Esophagus (tissue), 2 donors: Measurements from ENCODE around the gene PUM2. TPM values are rescaled to one million over a fixed set of nuclear protein-coding genes. Genes with fewer than 3 reads are reported as not detected.
"Not testable (repeated sequence)": the region's sequence is repeated elsewhere in the genome, so short reads cannot be mapped to it uniquely, and the experiment has no call there.

Source experiments
- H3K27ac ChIP-seq, 2 donors: one replicate each; pipeline ENCODE4 v1.5.1; 2013; ENCODE audit warnings: low read depth in 2 of 2, mild to moderate bottlenecking in 2 of 2, inconsistent platforms in 1 of 2, low read length in 1 of 2, moderate library complexity in 1 of 2
- H3K27me3 ChIP-seq, 2 donors: one replicate each; pipeline ENCODE4 v1.6.1; 2013; ENCODE audit warnings: low read length in 2 of 2, control low read depth in 1 of 2, mild to moderate bottlenecking in 1 of 2; ENCODE audit not compliant: insufficient read depth in 2 of 2, control insufficient read depth in 1 of 2
- H3K36me3 ChIP-seq, 2 donors: one replicate each; pipeline ENCODE4 v1.6.1; 2013; ENCODE audit warnings: low read length in 1 of 2; ENCODE audit not compliant: control insufficient read depth in 2 of 2, insufficient read depth in 2 of 2
- H3K4me1 ChIP-seq, 2 donors: one replicate each; pipeline ENCODE4 v1.6.1; 2013; ENCODE audit warnings: low read length in 1 of 2; ENCODE audit not compliant: control insufficient read depth in 2 of 2, insufficient read depth in 2 of 2
- H3K4me3 ChIP-seq, 2 donors: one replicate each; pipeline ENCODE4 v1.5.1; 2013; ENCODE audit warnings: low read length in 2 of 2, mild to moderate bottlenecking in 2 of 2, low read depth in 1 of 2, moderate library complexity in 1 of 2
- H3K9me3 ChIP-seq, 2 donors: one replicate each; pipeline ENCODE4 v1.6.1; 2013; ENCODE audit warnings: mild to moderate bottlenecking in 2 of 2, low read depth in 1 of 2, low read length in 1 of 2, moderate library complexity in 1 of 2; ENCODE audit not compliant: control insufficient read depth in 2 of 2, insufficient read depth in 1 of 2
- WGBS, 2 donors: extraction: QIAGEN DNeasy Blood & Tissue Kit; methylation state at CpG; one replicate each; pipeline ENCODE4 v1.1.7; 2013; 5-methylcytosine and 5-hydroxymethylcytosine counted together
- polyA plus RNA-seq, 2 donors: library from polyadenylated mRNA; stranded (reverse); fragments of 200-250 nt; gene quantifications; one replicate each; pipeline ENCODE4 v1.2.3, GENCODE V29; 2013
- donor health status: healthy with polysubstance abuse.
- donor health status: Bipolar disorder and iron deficiency.

PUM2 gene
- polyA plus RNA-seq, 2 donors, result 19.6 to 23.3 TPM

DNA sequence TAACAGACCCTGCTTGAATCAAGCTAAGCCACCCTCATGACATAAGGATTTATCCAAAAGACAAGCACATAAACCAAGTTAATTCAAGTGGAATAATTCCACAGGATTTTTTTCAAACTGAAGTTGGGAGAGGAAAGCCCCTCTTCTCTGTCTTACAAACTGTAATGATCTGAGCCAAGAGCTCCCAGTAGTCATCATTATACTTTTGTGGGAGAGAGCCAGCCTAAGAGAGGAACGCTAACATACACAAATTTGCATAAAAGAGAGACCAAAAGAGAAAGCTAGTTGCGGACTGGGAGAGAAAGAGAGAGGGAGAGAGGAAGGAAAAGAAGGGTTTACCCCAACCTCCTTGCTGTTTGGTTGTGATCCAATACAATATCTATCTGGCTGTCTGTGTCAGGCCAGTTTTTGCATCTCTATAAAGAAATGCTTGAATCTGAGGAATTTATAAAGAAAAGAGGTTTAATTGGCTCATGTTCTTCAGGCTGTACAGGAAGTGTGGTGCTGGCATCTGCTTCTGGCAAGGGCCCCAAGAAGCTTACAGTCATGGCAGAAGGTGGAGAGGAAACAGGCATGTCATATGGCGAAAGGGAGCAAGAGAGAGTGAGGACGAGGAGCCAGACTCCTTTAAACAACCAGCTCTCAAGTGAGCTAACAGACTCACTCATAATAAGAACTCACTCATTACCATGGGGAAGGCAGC lies 20.8 kb upstream of the PUM2 start:
- peak overlapping the region; percentile 31 for H3K27ac ChIP-seq

DNA sequence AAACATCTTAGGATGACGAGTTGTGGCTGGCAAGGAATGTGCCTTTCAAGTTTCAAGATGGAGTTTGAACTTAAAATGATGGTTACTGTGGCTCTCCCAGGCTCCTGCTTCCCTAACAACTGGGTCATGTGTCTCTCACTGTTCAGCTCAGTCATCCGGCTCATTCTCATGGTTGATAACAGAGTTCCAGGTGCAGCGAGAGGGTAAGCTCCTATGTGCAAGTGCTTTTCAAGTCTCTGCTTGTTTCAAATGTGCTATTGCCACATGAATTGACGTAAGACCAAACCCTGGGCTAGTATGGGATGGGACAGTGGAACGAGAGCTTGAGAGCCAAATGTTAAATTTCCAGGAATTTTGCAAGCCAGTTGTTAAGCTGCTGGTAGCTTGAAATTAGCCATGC lies 19.5 kb upstream of the PUM2 start:
- no peaks in the 10 kb centered on the region for H3K4me1 ChIP-seq

More for the DNA sequence above, 20.8 kb upstream of the PUM2 start:
- Histone ChIP-seq H3K36me3 (no peaks in the 10 kb centered on the region), H3K4me1 (no peaks in the 10 kb centered on the region), H3K9me3 (no peaks in the 10 kb centered on the region), H3K27me3 (no peaks in the 10 kb centered on the region), H3K4me3 (peak overlapping the region in 1 of 2 donors; percentile 19)
- WGBS, 2 donors, result 38 to 48% methylated on average over 4 of the region's 4 CpGs

DNA sequence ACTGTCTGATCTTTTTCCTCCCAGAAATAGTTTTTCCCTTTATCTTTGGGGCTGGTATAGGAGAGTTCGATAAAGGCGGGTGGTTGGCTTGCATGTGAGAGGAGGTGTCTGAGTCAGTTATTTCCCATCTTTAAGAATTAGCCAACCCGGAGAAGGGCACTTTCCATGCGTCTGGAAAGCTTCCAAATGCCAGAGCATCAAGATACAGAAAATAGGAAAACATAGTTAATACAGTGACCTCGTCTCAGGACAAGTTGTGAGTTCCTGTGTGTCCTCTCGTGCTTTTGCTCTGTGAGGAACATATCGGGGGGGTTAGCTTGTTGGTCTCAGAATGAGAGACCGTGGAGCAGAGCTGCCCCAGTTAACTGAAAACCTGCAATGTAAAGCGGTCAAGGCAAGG lies 18.7 kb upstream of the PUM2 start:
- no peak overlapping the region for H3K4me3 ChIP-seq
- no peaks in the 10 kb centered on the region for H3K27me3 ChIP-seq
- H3K4me1 ChIP-seq, result no peaks in the 10 kb centered on the region
- no peaks in the 10 kb centered on the region for H3K9me3 ChIP-seq
- H3K27ac ChIP-seq, result peak overlapping the region in 1 of 2 donors; percentile 48
- H3K36me3 ChIP-seq, result no peaks in the 10 kb centered on the region
- WGBS, 2 donors, result 76 to 79% methylated on average over 9 of the region's 9 CpGs

More for the DNA sequence above, 19.5 kb upstream of the PUM2 start:
- Histone ChIP-seq H3K36me3 (no peaks in the 10 kb centered on the region), H3K4me3 (no peak overlapping the region), H3K9me3 (no peaks in the 10 kb centered on the region), H3K27me3 (no peaks in the 10 kb centered on the region), H3K27ac (peak overlapping the region; percentile 24 to 38)
- WGBS, 2 donors, result 36 to 38% methylated on average over 5 of the region's 5 CpGs

DNA sequence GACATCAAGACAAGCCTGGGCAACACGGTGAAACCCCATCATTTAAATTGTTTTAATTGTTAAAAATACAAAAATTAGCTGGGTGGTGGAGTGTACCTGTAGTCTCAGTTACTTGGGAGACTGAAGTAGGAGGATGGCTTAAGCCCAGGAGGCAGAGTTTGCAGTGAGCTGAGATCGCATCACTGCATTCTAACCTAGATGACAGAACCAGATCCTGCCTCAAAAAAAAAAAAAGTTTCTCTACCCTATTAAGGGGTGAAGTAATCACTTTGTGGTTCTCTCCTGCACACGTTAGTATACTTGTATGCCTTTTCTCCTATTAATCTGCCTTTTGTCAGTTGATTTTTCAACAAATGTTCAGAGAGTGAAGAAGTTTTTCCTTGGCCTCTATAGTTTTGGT lies 18.1 kb upstream of the PUM2 start:
- H3K9me3 ChIP-seq, result no peaks in the 10 kb centered on the region
- H3K4me1 ChIP-seq, result no peaks in the 10 kb centered on the region
- H3K4me3 ChIP-seq, result no peak overlapping the region
- no peaks in the 10 kb centered on the region for H3K27me3 ChIP-seq
- no peaks in the 10 kb centered on the region for H3K36me3 ChIP-seq
- WGBS, 2 donors, result 78 to 81% methylated on average over 3 of the region's 3 CpGs
- H3K27ac ChIP-seq, result no peak overlapping the region

DNA sequence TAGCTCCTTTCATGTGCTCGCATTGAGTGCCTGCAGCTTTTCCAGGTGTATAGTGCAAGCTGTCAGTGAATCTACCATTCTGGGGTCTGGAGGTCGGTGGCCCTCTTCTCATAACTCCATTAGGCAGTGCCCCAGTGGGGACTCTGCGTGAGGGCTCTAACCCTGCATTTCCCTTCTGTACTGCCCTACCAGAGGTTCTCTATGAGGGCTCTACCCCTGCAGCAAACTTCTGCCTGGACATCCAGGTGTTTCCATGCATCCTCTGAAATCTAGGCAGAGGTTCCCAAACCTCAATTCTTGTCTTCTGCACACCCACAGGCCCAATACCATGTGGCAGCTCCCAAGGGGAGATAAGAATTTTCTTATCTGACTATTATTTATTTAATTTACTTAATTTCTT lies 17.3 kb upstream of the PUM2 start:
- H3K9me3 ChIP-seq, H3K36me3 ChIP-seq, H3K4me1 ChIP-seq, H3K27ac ChIP-seq, H3K4me3 ChIP-seq, H3K27me3 ChIP-seq: not testable (repeated sequence)
- WGBS, 2 donors, result 89 to 98% methylated on average over 3 of the region's 3 CpGs

DNA sequence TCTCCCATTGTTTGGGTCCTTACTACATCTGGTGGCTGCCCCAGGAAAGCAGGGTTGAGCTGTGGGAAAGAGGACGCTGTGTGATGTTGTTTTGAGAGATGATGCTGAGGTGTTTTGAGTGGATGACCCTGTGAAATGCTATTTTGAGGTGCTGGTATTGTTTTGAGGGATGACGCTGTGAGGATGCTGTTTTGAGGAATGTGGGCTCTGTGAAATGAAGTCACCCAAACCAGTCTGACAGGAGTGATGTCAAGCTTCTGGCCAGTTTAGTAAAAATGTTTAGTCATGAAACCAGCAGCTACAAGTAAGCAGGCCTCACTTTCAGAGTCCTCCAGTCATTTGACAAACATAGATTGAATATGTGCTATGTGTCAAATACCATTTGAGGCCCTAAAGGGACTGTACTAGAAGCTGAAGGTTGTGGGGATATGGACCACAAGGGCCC lies 16.1 kb upstream of the PUM2 start:
- peak overlapping the region; percentile 47 to 48 for H3K27ac ChIP-seq
- WGBS, 2 donors, result 55 to 72% methylated on average over 2 of the region's 2 CpGs
- H3K4me1 ChIP-seq, result no peaks in the 10 kb centered on the region

DNA sequence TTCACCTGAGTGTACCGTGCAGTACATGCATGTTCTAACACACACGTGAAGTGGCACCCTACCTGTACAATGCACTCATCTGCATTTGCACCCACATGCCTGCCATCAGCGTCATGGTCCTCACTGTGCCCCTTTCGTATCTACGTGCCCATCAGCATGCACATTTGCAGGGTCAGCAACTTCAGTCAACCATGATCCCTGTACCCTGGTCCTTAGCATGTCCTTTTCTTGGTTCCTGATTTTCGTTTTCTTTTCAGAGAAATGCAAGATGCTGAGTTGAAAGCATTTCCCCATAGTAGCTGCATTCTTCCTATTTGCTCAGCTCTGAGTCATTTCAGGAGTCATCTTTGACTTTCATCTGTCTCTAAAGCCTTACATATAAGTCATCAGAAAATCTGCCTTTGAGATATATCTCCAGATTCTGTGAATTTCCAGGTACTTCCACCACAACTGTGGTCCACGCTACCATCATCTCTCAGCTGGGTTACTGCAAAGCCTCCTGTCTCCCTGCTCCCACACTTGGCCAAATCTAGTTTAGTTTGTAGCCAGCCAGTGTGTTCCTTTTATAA lies 14.7 kb upstream of the PUM2 start:
- no peaks in the 10 kb centered on the region for H3K4me1 ChIP-seq
- 73 to 79% methylated on average over 7 of the region's 7 CpGs for WGBS, 2 donors
- no peaks in the 10 kb centered on the region for H3K27me3 ChIP-seq
- no peaks in the 10 kb centered on the region for H3K9me3 ChIP-seq
- peak overlapping the region in 1 of 2 donors; percentile 17 for H3K27ac ChIP-seq
- H3K4me3 ChIP-seq, result no peak overlapping the region
- H3K36me3 ChIP-seq, result no peaks in the 10 kb centered on the region

More for the DNA sequence above, 16.1 kb upstream of the PUM2 start:
- Histone ChIP-seq H3K27me3 (no peaks in the 10 kb centered on the region), H3K9me3 (no peaks in the 10 kb centered on the region), H3K4me3 (no peak overlapping the region), H3K36me3 (no peaks in the 10 kb centered on the region)

DNA sequence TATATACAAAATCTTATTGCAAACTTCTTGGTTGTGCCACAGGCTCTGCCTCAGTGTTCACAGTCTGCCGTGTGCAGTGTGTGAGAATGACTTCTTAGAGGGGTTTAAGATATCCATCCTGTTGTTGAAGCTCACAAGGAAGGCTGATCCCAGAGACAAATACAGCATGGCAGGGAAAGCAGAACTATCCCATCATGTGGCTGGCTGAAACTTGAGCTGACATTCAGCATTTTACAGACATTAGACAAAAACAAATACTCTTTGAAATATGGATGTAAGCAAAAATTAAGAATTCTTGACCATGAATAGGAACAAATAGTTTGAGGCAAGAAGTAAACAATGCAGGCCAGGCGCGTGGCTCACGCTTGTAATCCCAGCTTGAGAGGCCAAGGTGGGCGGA lies 12.9 kb upstream of the PUM2 start:
- Histone ChIP-seq H3K9me3 (no peaks in the 10 kb centered on the region), H3K27me3 (no peaks in the 10 kb centered on the region), H3K4me1 (no peaks in the 10 kb centered on the region), H3K36me3 (no peaks in the 10 kb centered on the region), H3K4me3 (no peak overlapping the region), H3K27ac (no peak overlapping the region)
- WGBS, 2 donors, result 91 to 97% methylated on average over 5 of the region's 5 CpGs

DNA sequence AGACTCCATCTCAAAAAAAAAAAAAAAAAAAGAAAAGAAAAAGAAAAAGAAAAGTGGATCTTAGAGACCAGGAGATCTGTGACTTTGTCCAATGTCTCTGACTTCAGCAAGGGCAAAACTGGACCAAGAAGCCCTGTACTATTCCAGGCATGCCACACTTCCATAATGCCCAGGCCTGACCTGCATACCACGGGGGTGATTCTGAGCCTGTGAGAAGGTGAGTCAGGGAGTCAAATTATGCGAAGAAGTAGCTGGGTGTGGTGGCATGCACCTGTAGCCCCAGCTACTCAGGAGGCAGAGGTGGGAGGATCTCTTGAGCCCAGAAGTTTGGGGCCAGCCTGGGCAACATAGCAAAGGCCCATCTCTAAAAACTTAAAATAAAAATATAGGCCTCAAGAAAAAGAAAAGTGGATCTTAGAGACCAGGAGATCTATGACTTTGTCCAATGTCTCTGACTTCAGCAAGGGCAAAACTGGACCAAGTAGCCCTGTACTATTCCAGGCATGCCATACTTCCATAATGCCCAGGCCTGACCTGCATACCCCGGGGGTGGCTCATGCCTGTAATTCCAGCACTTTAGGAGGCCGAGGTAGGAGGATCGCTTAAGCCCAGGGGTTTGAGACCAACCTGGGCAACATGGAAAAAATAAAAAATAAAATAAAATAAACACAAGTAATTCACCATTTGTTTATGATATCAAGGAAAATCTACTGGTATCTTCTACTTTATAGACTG lies 12.2 kb upstream of the PUM2 start:
- no peak overlapping the region for H3K27ac ChIP-seq
- no peaks in the 10 kb centered on the region for H3K9me3 ChIP-seq
- WGBS, 2 donors, result 86 to 90% methylated on average over 5 of the region's 5 CpGs
- no peak overlapping the region for H3K4me3 ChIP-seq
- H3K4me1 ChIP-seq, result no peaks in the 10 kb centered on the region
- H3K36me3 ChIP-seq, result no peaks in the 10 kb centered on the region
- H3K27me3 ChIP-seq, result no peaks in the 10 kb centered on the region
